Inflammatory macrophage (primary cell): ENCODE measurements around the gene NT5DC4.
A peak's percentile ranks its signal among the peaks of the same experiment; 100 is the strongest.

Experiments used
- DNase-seq, 2 donors: peaks; one replicate each; pipeline ENCODE4 v3.0.0-alpha.2; 2020 to 2022

NT5DC4 gene

GRCh38 chr2:112787729-112788393 is 67.0 kb downstream of the NT5DC4 start:
- DNase-seq, result peak; percentile 78 to 86

GRCh38 chr2:112788653-112789052 is 67.8 kb downstream of the NT5DC4 start:
- no peak for DNase-seq
